ENCODE results near the gene COLGALT1. TPM values are rescaled to one million over a fixed set of nuclear protein-coding genes. Genes with fewer than 3 reads are reported as not detected.

The COLGALT1 gene
- total and polyA plus RNA-seq, 2 of the 8 experiments (the other 6 are each of a cell fraction or from before 2014, with no cell fraction given), result 44.7 to 58.1 TPM

DNA sequence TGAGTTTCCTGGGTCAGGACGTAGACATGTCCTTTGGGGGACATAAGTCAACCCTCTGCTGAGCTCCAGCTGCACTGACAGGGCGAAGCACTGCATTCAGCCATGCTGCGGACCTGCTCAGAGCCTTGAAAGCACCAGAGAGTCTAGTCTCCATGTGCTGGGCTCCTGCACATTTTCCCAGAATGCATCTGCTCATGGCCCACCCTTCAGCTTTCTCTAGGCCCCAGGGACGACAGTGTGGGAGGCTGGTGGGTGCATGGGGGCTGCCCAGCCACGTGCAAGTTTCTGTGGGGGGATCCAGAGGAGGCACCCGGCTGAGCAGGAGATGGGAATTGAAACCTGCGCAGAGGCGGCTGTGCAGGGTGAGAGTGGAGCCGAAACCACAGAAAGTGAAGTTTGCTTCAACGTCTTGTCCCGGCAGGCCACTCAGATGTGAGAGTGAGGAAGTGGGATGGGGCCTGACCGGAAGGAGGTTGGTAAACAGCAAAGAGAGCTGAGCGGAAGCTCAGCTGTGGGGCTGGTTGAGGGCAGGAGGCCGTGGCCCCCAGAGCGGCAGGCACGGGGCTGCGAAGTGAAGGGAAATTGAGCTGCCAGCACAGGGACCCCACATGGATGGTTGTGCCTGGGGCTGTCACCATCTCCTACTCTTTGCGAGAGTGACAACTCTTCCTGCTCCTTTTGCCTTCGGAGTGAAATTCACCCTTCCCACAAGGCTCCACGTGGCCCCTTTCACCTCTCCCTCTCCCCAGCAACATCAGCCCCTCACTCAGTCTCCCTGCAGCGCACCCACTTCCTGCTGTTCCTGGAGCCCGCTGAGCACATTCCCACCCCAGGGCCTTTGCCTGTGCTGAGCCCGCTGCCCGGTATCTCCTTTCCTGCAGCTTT, 32.2 kb upstream of the COLGALT1 start:
- 0 out of 2 replicates have a peak overlapping the region, but pooled peaks have one; percentile 9 for H2BK12ac ChIP-seq (ENCODE audit: low read depth, low read length)
- ChIA-PET POLR2A (ENCODE audit: partially characterized antibody) (interaction anchor here (6.8 kb wide), 1 partner anchor 10 kb away, joined by 58 read pairs; the partner anchor contains the start of gene PGLS), CTCF (ENCODE audit: partially characterized antibody) (interaction anchor here (0.5 to 2.3 kb wide), 7 partner anchors 12 to 83 kb away, joined by 3 to 15 read pairs (median 4); partner anchors contain the start of gene PGLS)
- H4K8ac ChIP-seq (ENCODE audit: extremely low read depth, insufficient read depth, low read length), result peak overlapping the region; percentile 41; the same call in 1 of the 2 replicates
- H3K27ac ChIP-seq (ENCODE audit: low read depth, low read length), result no peak overlapping the region
- no peaks in the 10 kb centered on the region for H4K20me1 ChIP-seq (replicated peaks in 1 of 2; ENCODE audit: control insufficient read depth in 1 of 2, insufficient read depth in 2 of 2, low read length in 2 of 2)
- H3K23me2 ChIP-seq (ENCODE audit: low read depth, low read length), result no peaks in the 10 kb centered on the region
- H4K91ac ChIP-seq (replicated peaks; ENCODE audit: insufficient read length, low read length), result no peak overlapping the region
- H3K14ac ChIP-seq (ENCODE audit: insufficient read length), result no peak overlapping the region
- FAIRE-seq (no peak), DNase-seq (ENCODE audit: low read depth in 1 of 2, low spot score in 2 of 2) (no peak)
- H3K18ac ChIP-seq (ENCODE audit: extremely low read depth, low read length), result no peak overlapping the region
- no peak overlapping the region for H3K4ac ChIP-seq (replicated peaks; ENCODE audit: insufficient read length, low read depth, low read length)
- H3K4me2 ChIP-seq (ENCODE audit: insufficient read depth in 1 of 2, low read depth in 2 of 2, low read length in 2 of 2), result no peak overlapping the region
- H3K4me1 ChIP-seq (replicated peaks in 1 of 4; ENCODE audit: control insufficient read depth in 3 of 4, insufficient read depth in 4 of 4, low read length in 3 of 4), result no peaks in the 10 kb centered on the region; a peak in 1 of 7 replicates
- 83% methylated on average over 24 of the region's 24 CpGs; no CpG with 5 or more reads in 1 of the 2 experiments for WGBS, 2 experiments (ENCODE audit: extremely low coverage in 1 of 2, insufficient coverage in 1 of 2, insufficient read length in 1 of 2, insufficient replicate concordance in 2 of 2, low coverage in 1 of 2, low lambda C conversion rate in 2 of 2, missing lambda C conversion rate in 1 of 2)
- no peak overlapping the region for H2BK120ac ChIP-seq (replicated peaks; ENCODE audit: low read depth, low read length)
- H3K79me2 ChIP-seq (ENCODE audit: control insufficient read depth in 1 of 2, insufficient read depth in 2 of 2, low read length in 2 of 2), result no peaks in the 10 kb centered on the region
- no peaks in the 10 kb centered on the region for H3K9me3 ChIP-seq (ENCODE audit: insufficient read depth in 2 of 2, low read depth in 1 of 2, low read length in 1 of 2)
- H2AK5ac ChIP-seq (ENCODE audit: low read depth, low read length), result no peak overlapping the region
- no peaks in the 10 kb centered on the region for H3K27me3 ChIP-seq (replicated peaks in 1 of 4; ENCODE audit: control insufficient read depth in 3 of 4, extremely low read depth in 1 of 4, insufficient read depth in 3 of 4, low read length in 3 of 4)
- H2BK15ac ChIP-seq (ENCODE audit: low read length), result no peak overlapping the region
- no peak overlapping the region for H2BK5ac ChIP-seq (ENCODE audit: low read depth, low read length)
- H3K56ac ChIP-seq (replicated peaks; ENCODE audit: insufficient read length, low read depth, low read length), result no peak overlapping the region
- H3K79me1 ChIP-seq (ENCODE audit: low read depth, low read length), result no peaks in the 10 kb centered on the region
- no peak overlapping the region for H2AFZ ChIP-seq (ENCODE audit: low read length)
- H3K4me3 ChIP-seq (ENCODE audit: extremely low read depth in 1 of 4, insufficient read depth in 2 of 4, low read depth in 3 of 4, low read length in 4 of 4), result no peak overlapping the region
- no peak overlapping the region for H4K5ac ChIP-seq (ENCODE audit: insufficient read length, low read depth, low read length)
- H3K9ac ChIP-seq (replicated peaks in 1 of 4; ENCODE audit: extremely low read depth in 1 of 4, low read depth in 3 of 4, low read length in 3 of 4), result no peak overlapping the region
- H2BK20ac ChIP-seq (ENCODE audit: low read length), result no peak overlapping the region
- H3K36me3 ChIP-seq (ENCODE audit: control insufficient read depth in 2 of 4, insufficient read depth in 4 of 4, low read length in 3 of 4), result peaks cover 0 to 7% (median 0%) of the 10 kb centered on the region in 4 experiments; a peak in 2 of 8 replicates
- no peak overlapping the region for H3K23ac ChIP-seq (ENCODE audit: insufficient read length)
- TF ChIP-seq FOSL1 (IDR thresholded peaks at IDR 0.05; ENCODE audit: insufficient read depth, low read depth, low read length) (no peak), SP4 (IDR thresholded peaks at IDR 0.05; ENCODE audit: low read length) (no peak), HDAC2 (IDR thresholded peaks at IDR 0.05; ENCODE audit: borderline replicate concordance in 1 of 2, low read depth in 2 of 2, low read length in 2 of 2) (no peak), RBBP5 (IDR thresholded peaks at IDR 0.05; ENCODE audit: borderline replicate concordance, low read depth, low read length) (no peak), CTBP2 (IDR thresholded peaks at IDR 0.05; ENCODE audit: borderline replicate concordance, insufficient read depth, insufficient read length, low read length) (no peak)
- TF ChIP-seq, protein P1, sequence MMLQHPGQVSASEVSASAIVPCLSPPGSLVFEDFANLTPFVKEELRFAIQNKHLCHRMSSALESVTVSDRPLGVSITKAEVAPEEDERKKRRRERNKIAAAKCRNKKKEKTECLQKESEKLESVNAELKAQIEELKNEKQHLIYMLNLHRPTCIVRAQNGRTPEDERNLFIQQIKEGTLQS (IDR thresholded peaks at IDR 0.05; ENCODE audit: insufficient read depth, low read depth, low read length), result no peak
- TF ChIP-seq, protein P2, sequence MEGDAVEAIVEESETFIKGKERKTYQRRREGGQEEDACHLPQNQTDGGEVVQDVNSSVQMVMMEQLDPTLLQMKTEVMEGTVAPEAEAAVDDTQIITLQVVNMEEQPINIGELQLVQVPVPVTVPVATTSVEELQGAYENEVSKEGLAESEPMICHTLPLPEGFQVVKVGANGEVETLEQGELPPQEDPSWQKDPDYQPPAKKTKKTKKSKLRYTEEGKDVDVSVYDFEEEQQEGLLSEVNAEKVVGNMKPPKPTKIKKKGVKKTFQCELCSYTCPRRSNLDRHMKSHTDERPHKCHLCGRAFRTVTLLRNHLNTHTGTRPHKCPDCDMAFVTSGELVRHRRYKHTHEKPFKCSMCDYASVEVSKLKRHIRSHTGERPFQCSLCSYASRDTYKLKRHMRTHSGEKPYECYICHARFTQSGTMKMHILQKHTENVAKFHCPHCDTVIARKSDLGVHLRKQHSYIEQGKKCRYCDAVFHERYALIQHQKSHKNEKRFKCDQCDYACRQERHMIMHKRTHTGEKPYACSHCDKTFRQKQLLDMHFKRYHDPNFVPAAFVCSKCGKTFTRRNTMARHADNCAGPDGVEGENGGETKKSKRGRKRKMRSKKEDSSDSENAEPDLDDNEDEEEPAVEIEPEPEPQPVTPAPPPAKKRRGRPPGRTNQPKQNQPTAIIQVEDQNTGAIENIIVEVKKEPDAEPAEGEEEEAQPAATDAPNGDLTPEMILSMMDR (IDR thresholded peaks at IDR 0.05; ENCODE audit: control extremely low read depth in 1 of 3, insufficient read depth in 1 of 3, low read depth in 1 of 3, low read length in 3 of 3), result no peak
